ENCODE measurements around the gene SLC36A1. TPM values are rescaled to one million over a fixed set of nuclear protein-coding genes. Genes with fewer than 3 reads are reported as not detected.

Gene SLC36A1
- polyA plus RNA-seq, 1 of the 3 experiments (the other 2 are of a cell fraction) = 4.1 TPM

DNA sequence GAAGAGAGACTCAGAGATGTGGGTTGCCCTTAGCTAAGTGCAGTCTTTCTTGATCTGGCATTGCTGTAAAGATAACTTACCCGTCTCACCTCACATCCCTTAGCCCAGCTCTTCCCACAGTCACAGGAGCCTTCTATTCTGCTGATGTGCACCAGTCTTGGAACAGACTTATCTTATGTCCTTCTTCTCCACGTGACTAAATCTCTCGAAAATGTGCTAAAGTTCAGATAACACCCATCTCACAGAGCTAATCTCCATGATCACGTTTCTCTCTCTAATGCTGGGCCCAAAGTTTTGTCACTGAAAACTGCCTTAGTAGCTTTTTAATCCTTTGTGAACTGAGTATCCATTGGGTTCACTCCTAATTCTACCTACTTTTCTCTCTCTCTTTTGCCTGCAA is 16.7 kb downstream of the SLC36A1 start:
- Histone ChIP-seq H2AFZ (ENCODE audit: low read depth) (no peak overlapping the region), H3K4me2 (no peak overlapping the region), H3K79me2 (ENCODE audit: insufficient read depth) (no peaks in the 10 kb centered on the region), H3K27ac (ENCODE audit: low read depth in 2 of 2, low read length in 1 of 2) (no peak overlapping the region), H3K4me3 (ENCODE audit: low read depth in 2 of 2, low read length in 1 of 2) (no peak overlapping the region), H3F3A (replicated peaks; ENCODE audit: insufficient read depth) (no peaks in the 10 kb centered on the region), H4K20me1 (ENCODE audit: insufficient read depth) (no peaks in the 10 kb centered on the region), H3K36me3 (replicated peaks in 1 of 2; ENCODE audit: control insufficient read depth in 1 of 2, insufficient read depth in 2 of 2, low read length in 1 of 2) (peaks cover 11 to 26% of the 10 kb centered on the region in 2 experiments), H3K27me3 (ENCODE audit: insufficient read depth) (no peaks in the 10 kb centered on the region), H3K9me3 (no peaks in the 10 kb centered on the region), H3K4me1 (ENCODE audit: control insufficient read depth in 1 of 2, insufficient read depth in 2 of 2, low read depth in 1 of 2, low read length in 1 of 2) (no peaks in the 10 kb centered on the region; a peak in 1 of 4 replicates), H3K9me2 (no peaks in the 10 kb centered on the region), H3K9ac (no peak overlapping the region)
- 71% methylated on average over 4 of the region's 4 CpGs for WGBS (ENCODE audit: low lambda C conversion rate)
- CTCF ChIA-PET = interaction anchor here (1.3 to 7.2 kb wide), 3 partner anchors 15 to 189 kb away, joined by 3 to 60 read pairs (median 4); partner anchors contain the start of gene SLC36A1
- DNase-seq = no peak
- TF ChIP-seq FOXJ3 (CRISPR knock-in tag; IDR thresholded peaks at IDR 0.05) (no peak), GATA2 (CRISPR knock-in tag; IDR thresholded peaks at IDR 0.05) (no peak), MEF2A (IDR thresholded peaks at IDR 0.05; ENCODE audit: borderline replicate concordance, low read depth) (no peak), RFX5 (IDR thresholded peaks at IDR 0.05; ENCODE audit: low read length) (no peak), NFIC (IDR thresholded peaks at IDR 0.05; ENCODE audit: borderline replicate concordance) (no peak), RXRA (IDR thresholded peaks at IDR 0.05; ENCODE audit: borderline replicate concordance, low read depth) (no peak), JUND (IDR thresholded peaks at IDR 0.05) (no peak), NRF1 (IDR thresholded peaks at IDR 0.05; ENCODE audit: low read depth, low read length) (no peak), SMC3 (IDR thresholded peaks at IDR 0.05; ENCODE audit: low read depth, low read length) (no peak), RAD21 (IDR thresholded peaks at IDR 0.05; ENCODE audit: low read length) (no peak)
- TF ChIP-seq, protein P1, sequence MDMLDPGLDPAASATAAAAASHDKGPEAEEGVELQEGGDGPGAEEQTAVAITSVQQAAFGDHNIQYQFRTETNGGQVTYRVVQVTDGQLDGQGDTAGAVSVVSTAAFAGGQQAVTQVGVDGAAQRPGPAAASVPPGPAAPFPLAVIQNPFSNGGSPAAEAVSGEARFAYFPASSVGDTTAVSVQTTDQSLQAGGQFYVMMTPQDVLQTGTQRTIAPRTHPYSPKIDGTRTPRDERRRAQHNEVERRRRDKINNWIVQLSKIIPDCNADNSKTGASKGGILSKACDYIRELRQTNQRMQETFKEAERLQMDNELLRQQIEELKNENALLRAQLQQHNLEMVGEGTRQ (IDR thresholded peaks at IDR 0.05; ENCODE audit: borderline replicate concordance, low read depth, low read length) = no peak
- TF ChIP-seq, protein P2, sequence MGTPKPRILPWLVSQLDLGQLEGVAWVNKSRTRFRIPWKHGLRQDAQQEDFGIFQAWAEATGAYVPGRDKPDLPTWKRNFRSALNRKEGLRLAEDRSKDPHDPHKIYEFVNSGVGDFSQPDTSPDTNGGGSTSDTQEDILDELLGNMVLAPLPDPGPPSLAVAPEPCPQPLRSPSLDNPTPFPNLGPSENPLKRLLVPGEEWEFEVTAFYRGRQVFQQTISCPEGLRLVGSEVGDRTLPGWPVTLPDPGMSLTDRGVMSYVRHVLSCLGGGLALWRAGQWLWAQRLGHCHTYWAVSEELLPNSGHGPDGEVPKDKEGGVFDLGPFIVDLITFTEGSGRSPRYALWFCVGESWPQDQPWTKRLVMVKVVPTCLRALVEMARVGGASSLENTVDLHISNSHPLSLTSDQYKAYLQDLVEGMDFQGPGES (IDR thresholded peaks at IDR 0.05; ENCODE audit: low read depth, low read length) = no peak
- POLR2A ChIA-PET = no interaction called here

DNA sequence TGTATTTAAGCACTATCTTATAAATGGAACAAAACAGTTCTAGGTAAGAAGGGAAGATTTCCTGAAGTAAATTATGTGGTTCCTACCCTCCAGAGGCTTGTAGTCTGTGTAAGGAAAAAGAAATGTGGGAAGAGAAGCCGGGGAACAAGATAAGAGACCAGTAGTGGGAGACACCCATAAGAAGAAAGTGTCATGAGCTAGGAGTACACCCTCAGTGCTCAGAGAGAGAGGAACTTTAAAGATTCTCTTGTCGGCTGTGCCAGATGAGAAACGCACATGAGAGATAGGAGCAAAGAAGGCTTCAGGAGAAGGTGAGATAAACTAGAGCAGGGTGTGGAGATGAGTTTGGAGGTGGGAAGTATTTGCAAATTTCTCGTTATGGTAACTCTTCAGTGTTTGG is 18.1 kb downstream of the SLC36A1 start:
- WGBS (ENCODE audit: low lambda C conversion rate) = 93% methylated on average over 4 of the region's 4 CpGs
- H3K36me3 ChIP-seq (replicated peaks in 1 of 2; ENCODE audit: control insufficient read depth in 1 of 2, insufficient read depth in 2 of 2, low read length in 1 of 2) = peaks cover 11 to 30% of the 10 kb centered on the region in 2 experiments
- no peaks in the 10 kb centered on the region for H3K9me2 ChIP-seq
- H4K20me1 ChIP-seq (ENCODE audit: insufficient read depth) = no peaks in the 10 kb centered on the region
- POLR2A ChIA-PET = no interaction called here
- no peak overlapping the region for H3K4me3 ChIP-seq (ENCODE audit: low read depth in 2 of 2, low read length in 1 of 2)
- no peak overlapping the region for H3K27ac ChIP-seq (ENCODE audit: low read depth in 2 of 2, low read length in 1 of 2)
- CTCF ChIA-PET = no interaction called here
- H3K27me3 ChIP-seq (ENCODE audit: insufficient read depth) = no peaks in the 10 kb centered on the region
- DNase-seq = no peak
- no peak for TF ChIP-seq TAF1 (IDR thresholded peaks at IDR 0.05; ENCODE audit: borderline replicate concordance, low read depth, low read length)
- TF ChIP-seq NFIC (IDR thresholded peaks at IDR 0.05; ENCODE audit: borderline replicate concordance) = no peak
- no peak for TF ChIP-seq NRF1 (IDR thresholded peaks at IDR 0.05; ENCODE audit: low read depth, low read length)
- no peak for TF ChIP-seq RCOR1 (IDR thresholded peaks at IDR 0.05; ENCODE audit: low read length)
- no peak for TF ChIP-seq YY1 (IDR thresholded peaks at IDR 0.05; ENCODE audit: low read depth)
- TF ChIP-seq, protein P3, sequence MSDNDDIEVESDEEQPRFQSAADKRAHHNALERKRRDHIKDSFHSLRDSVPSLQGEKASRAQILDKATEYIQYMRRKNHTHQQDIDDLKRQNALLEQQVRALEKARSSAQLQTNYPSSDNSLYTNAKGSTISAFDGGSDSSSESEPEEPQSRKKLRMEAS (IDR thresholded peaks at IDR 0.05; ENCODE audit: low read depth) = no peak
- no peak for TF ChIP-seq SMC3 (IDR thresholded peaks at IDR 0.05; ENCODE audit: low read depth, low read length)
- TF ChIP-seq, protein P4, sequence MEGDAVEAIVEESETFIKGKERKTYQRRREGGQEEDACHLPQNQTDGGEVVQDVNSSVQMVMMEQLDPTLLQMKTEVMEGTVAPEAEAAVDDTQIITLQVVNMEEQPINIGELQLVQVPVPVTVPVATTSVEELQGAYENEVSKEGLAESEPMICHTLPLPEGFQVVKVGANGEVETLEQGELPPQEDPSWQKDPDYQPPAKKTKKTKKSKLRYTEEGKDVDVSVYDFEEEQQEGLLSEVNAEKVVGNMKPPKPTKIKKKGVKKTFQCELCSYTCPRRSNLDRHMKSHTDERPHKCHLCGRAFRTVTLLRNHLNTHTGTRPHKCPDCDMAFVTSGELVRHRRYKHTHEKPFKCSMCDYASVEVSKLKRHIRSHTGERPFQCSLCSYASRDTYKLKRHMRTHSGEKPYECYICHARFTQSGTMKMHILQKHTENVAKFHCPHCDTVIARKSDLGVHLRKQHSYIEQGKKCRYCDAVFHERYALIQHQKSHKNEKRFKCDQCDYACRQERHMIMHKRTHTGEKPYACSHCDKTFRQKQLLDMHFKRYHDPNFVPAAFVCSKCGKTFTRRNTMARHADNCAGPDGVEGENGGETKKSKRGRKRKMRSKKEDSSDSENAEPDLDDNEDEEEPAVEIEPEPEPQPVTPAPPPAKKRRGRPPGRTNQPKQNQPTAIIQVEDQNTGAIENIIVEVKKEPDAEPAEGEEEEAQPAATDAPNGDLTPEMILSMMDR (IDR thresholded peaks at IDR 0.05) = no peak
- TF ChIP-seq FOXM1 (IDR thresholded peaks at IDR 0.05; ENCODE audit: low read depth) = no peak
- TF ChIP-seq EP300 (IDR thresholded peaks at IDR 0.05; ENCODE audit: borderline replicate concordance in 1 of 2, low read depth in 1 of 2, low read length in 1 of 2) = no peak
- TF ChIP-seq RFX5 (IDR thresholded peaks at IDR 0.05; ENCODE audit: low read length) = no peak
- no peak for TF ChIP-seq TCF12 (IDR thresholded peaks at IDR 0.05)
- TF ChIP-seq CHD2 (IDR thresholded peaks at IDR 0.05; ENCODE audit: low read length, partially characterized antibody) = no peak
- TF ChIP-seq MEF2A (IDR thresholded peaks at IDR 0.05; ENCODE audit: borderline replicate concordance, low read depth) = no peak
- no peak for TF ChIP-seq SIN3A (IDR thresholded peaks at IDR 0.05; ENCODE audit: borderline replicate concordance, low read depth, low read length)
- no peak for TF ChIP-seq RAD21 (IDR thresholded peaks at IDR 0.05; ENCODE audit: low read length)
- TF ChIP-seq, protein P5, sequence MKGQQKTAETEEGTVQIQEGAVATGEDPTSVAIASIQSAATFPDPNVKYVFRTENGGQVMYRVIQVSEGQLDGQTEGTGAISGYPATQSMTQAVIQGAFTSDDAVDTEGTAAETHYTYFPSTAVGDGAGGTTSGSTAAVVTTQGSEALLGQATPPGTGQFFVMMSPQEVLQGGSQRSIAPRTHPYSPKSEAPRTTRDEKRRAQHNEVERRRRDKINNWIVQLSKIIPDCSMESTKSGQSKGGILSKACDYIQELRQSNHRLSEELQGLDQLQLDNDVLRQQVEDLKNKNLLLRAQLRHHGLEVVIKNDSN (IDR thresholded peaks at IDR 0.05; ENCODE audit: borderline replicate concordance, low read depth) = no peak
- TF ChIP-seq, protein P2 (IDR thresholded peaks at IDR 0.05; ENCODE audit: low read depth, low read length) = no peak
- no peaks in the 10 kb centered on the region for H3K79me2 ChIP-seq (ENCODE audit: insufficient read depth)
- peaks cover 0 to 6% of the 10 kb centered on the region in 2 experiments; a peak in 1 of 4 replicates for H3K4me1 ChIP-seq (ENCODE audit: control insufficient read depth in 1 of 2, insufficient read depth in 2 of 2, low read depth in 1 of 2, low read length in 1 of 2)
- H2AFZ ChIP-seq (ENCODE audit: low read depth) = no peak overlapping the region
- no peak overlapping the region for H3K4me2 ChIP-seq
- H3K9me3 ChIP-seq = no peaks in the 10 kb centered on the region
- H3F3A ChIP-seq (replicated peaks; ENCODE audit: insufficient read depth) = no peaks in the 10 kb centered on the region
- H3K9ac ChIP-seq = no peak overlapping the region
